ENCODE results near the gene ABCB9.

ABCB9 gene

GRCh38 chr12:122964439-122965257, 1.6 kb downstream of the ABCB9 start:
- DNase-seq (ENCODE audit: low spot score), result no peak
- no peak for FAIRE-seq

GRCh38 chr12:122963941-122964265, 2.4 kb downstream of the ABCB9 start:
- FAIRE-seq (no peak), DNase-seq (ENCODE audit: low spot score) (no peak)

DNA sequence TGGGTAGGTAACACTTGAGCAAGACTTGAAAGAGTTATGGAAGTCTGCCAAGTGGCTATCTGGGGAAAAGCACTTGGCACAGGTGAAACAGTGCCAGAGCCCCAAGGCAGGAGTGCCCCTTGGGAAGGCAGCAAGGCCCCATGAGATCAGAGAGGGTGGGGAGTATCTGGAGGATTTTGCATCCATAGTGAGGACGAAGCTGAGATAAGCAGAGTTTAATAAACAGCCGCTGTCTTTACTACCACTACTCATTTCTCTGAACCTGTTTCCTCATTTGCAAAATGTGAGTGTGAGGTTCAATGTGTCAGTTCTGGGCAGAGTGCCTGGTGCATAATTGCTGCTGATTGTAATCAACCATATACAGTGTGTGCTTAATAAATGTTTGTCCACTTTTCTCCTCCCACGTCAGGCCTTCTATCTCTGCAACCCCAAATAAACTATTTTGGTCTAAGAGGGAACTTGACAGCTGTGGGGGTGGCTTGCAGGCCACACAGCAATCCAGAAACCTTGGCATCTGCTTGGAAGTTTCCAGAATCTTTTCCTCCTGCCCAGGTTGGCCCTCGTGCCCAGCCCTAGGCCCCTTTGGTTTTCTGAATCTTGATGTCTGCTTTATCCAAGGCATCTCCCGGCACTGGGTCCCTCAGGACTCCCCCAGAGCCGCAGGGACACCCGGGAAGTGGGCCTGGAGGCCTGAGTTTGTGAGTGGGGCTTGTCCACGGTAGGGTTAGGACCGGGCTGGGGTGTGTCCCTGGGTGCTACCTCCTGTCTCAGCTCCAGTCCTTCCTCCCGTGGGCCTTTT, 4.5 kb downstream of the ABCB9 start:
- no peak for FAIRE-seq
- DNase-seq (ENCODE audit: low spot score), result no peak

DNA sequence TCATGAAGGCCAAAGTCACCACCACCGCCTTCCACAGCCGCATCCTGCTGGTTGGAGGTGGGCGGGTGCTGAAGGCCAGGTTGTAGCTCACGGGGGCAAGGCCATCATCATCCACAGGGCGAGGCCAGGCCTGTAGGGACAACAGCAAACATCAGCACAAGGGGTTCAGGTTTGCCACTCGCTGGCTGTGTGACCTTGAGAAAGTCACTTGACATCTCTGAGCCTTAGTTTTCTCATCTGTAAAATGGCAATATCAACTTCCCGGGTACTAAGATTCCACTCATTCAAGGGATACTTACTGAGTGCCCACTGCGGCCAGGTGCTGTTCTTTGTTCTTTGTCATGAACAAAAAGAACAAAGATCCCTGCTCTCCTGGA, 6.1 kb downstream of the ABCB9 start:
- FAIRE-seq (no peak), DNase-seq (ENCODE audit: low spot score) (no peak)

DNA sequence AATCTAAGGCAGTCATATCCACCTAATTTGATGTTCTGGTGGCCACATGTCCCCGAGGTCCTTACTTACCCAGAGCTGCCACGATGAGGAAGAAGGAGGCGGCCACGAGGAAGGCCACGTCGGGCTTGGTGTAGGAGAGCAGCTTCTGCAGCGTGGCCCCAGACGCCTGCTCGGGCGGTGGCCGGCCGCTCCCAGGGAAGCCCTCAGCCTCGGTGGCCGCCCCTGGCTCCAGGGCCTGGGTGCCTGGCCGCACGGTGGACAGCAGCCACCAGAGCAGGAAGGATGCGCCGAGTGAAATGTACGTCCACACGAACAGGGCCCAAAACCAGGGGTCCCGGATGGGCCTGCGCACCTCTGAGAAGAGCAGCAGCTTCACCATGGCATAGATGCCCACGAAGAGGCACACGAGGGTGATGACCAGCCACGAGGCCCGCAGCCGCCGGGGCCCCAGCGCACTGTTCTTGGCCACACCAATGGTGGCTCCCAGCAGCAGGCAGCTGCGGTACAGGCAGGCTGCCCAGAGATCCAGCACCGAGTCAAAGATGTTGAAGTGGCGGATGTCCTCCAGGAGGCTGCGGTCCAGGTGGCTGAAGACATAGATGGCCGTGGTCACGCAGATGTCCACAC, 6.6 kb downstream of the ABCB9 start:
- DNase-seq (ENCODE audit: low spot score) (no peak), FAIRE-seq (no peak)

DNA sequence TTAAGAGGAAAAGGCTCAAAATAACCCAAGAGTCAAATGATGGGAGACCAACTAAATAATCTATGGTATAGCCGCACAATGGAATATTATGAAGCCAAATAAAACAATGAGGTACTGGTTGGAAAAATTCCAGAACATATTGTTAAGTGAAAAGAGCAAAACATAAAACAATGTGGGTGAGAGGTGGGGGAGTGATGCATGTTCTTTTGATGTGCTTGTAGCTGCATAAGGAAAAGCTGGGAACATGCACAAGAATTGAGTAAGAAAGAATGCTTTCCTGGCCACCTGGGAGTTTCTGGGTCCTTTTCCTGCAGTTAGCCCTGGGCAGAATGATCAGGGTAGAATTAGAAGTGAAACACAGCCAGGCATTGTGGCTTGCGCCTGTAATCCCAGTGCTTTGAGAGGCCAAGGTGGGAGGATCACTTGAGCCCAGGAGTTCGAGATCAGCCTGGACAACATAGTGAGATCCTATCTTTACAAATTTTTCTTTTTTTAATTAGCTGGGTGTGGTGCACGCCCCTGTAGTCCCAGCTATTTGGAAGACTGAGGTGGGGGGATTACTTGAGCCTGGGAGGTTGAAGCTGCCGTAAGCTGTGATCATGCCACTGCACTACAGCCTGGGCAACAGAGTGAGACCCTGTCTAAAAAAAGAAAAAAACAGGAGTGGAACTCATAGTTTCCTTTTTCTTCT, 7.9 kb downstream of the ABCB9 start:
- DNase-seq (ENCODE audit: low spot score), result no peak
- FAIRE-seq, result no peak

- FAIRE-seq (no peak), DNase-seq (ENCODE audit: low spot score) (no peak)
Measured at GRCh38 chr12:122956035-122956434, 10.2 kb downstream of the ABCB9 start.

- FAIRE-seq (no peak), DNase-seq (ENCODE audit: low spot score) (no peak)
Measured at GRCh38 chr12:122955156-122955555, 11.1 kb downstream of the ABCB9 start.

DNA sequence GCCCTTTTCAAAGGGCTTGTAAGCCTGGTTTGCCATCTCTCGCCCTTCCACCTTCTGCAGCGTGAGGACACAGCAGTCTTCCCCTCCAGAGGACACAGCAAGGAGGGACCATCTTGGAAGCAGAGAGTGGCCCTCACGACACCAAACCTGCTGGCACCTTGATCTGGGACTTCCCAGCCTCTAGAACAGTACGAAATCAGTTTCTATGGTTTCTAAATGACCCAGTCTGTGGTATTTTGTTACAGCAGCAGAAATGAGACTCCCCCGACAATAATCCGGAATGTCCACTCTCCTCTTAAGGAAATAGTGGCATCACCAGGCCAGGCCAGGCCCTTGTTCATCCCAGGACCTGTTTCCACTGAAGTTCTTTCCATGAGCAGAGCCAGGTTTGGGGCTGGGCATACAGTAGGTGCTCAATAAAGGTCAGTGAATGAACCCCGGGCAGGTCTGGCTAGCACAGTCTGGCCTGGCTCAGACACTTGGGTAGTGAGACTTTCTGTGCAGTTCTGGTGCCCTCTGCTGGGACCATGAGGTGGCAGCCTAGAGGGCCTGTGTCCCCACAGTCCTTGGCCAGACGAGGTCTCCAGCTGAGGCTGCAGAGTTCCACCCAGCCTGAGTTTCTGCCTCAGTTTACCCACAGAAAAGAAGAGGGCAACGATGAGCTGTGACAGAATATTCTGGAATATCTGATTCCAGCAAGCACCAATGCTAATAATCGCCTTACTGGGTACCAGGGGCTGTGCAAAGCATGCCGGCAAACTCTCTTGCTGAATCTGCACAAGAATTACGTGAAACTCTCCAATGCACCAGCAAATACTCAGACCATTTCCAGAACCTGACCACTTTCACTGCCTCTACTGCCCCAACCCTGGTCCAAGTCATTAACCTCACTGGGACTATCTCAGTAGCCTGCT, 14.0 kb downstream of the ABCB9 start:
- FAIRE-seq (no peak), DNase-seq (ENCODE audit: low spot score) (peak; percentile 43)

DNA sequence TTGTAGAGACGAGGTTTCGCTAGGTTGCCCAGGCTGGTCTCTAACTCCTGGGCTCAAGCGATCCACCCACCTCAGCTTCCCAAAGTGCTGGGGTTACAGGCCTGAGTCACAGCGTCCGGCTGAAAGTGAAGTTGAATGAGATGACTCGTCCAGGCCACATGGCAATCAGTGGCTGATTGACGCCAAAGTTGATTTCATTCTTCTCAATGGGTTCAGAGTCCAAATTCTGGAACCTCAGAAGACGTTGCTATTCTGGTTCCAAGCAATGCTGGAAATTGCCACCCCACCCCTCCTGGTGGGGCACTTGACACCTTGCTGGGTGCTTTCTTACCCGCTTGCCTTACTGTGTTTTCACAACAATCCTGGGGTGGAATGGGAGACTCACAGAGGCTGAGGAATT, 14.9 kb downstream of the ABCB9 start:
- DNase-seq (ENCODE audit: low spot score) (peak; percentile 44), FAIRE-seq (peak; percentile 38)

DNA sequence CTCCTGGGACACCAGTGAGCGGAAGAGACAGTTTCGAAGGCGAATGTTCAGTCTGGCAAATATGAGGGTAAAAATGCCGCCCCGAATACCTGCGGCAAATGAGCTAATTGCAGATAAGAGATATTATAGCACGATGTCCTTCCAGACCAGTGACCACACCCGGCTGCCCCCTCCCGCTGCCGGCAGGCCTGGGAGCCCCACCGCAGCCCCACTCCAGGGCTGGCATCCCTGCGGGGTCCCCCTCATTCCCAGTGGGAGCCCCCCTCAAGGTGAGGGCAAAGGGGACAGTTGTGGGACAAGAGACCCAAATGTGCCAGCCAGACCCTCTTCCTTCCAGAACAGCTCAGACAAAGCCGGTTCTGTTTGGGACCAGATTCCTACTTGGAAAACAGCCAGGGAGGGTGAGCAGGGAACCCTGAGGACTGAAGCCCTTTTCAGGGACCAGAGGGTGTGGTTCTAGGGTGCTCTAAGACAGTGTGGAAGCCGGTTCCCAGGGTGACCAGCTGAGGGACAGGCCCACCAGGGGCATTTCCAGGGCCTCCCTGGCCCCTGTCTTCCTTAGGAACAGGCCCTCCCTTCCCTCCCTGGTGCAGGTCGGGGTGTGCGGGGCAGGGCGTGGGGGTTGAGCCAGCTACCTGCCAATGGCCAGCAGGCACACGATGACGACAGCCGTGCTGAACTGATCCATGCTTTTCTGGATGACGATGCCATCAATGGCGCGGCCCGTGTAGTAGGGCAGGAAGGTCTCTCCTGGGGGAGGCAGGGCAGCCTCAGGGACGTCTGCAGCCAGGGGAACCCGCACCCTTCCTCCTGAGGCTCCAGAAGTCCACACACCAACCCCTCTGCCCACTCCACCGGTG, 16.2 kb downstream of the ABCB9 start:
- FAIRE-seq (no peak), DNase-seq (ENCODE audit: low spot score) (no peak)

DNA sequence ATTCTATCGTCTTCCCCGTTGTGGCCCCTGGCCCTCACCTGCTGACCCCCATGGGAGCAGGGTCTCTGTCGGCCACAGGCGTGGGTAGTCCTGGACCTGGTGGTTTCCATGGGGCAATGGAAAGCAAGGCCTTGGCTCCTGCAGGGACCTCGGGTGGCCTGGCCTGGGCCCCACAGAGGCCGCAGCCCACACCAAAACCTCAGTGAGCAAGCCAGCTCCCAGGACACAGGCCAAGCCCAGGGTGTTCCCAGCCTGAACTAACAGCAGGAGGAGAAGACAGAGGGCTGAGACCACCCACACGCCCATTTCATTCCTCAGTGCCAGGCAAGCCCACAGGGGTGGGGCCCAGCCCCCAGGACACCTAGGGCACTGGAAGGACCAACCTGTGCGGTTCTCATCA, 16.9 kb downstream of the ABCB9 start:
- DNase-seq (ENCODE audit: low spot score), result no peak
- FAIRE-seq, result no peak

- FAIRE-seq (no peak), DNase-seq (ENCODE audit: low spot score) (no peak)
Measured at GRCh38 chr12:122948605-122949004, 17.7 kb downstream of the ABCB9 start.

DNA sequence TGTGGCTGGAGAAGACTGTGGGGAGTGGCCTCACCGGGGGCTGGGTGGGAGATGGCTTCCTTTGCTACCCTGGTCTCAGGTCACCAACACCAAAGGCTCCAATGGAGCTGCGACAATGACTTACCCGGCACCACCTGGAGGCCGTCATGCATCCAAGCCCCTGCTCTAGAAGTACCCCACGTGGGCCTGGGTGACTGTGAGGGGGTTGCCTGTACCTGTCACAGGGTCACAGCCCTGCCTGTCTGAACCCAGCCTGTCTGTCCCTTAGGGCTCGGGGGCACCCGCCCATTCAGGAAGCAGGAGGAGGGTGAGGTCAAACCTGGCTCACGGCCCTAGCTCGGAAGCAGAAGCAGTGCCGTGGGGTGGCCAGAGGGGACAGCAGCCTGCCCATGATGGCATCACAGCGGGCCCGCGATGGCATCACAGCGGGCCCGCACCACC, 18.9 kb downstream of the ABCB9 start:
- DNase-seq (ENCODE audit: low spot score) (no peak), FAIRE-seq (no peak)

DNA sequence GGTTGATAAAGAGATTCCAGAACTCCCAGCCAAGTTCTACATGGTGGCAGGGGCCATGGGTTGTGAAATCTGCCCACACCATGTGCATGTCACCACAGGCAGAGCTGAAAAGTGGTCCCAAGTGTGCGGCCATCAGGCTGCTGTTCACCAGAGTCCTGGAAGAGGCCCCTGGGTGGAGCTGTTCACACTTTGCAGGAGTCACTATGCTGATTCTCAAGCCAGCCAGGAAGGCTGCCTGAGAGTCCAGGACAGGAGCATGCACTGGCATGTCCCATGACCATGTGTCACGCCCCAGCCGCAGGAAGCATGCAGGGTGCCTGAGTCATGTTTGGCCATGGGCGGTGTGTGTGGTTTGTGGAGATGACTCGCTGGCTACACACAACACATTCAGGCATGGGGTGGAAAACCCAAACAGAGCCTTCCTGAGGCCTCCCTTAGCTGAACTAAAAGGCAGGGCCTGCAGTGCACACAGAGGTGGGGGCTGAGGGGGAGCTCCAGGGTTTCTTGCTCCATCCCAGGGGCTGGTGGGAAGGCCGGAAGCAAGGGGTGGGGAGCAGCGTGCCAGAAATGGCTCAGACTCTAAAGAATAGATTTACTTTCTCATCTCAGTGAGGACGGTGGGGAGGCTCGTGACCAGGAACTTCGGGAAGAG, 19.4 kb downstream of the ABCB9 start:
- FAIRE-seq (peak; percentile 94), DNase-seq (ENCODE audit: low spot score) (peak; percentile 96)

GRCh38 chr12:122944605-122945592, 21.4 kb downstream of the ABCB9 start:
- DNase-seq (ENCODE audit: low spot score), result peak; percentile 35
- no peak for FAIRE-seq

- no peak for DNase-seq (ENCODE audit: low spot score)
- no peak for FAIRE-seq
Measured at GRCh38 chr12:122943196-122943595, 23.1 kb downstream of the ABCB9 start.

GRCh38 chr12:122942637-122943036, 23.6 kb downstream of the ABCB9 start:
- DNase-seq (ENCODE audit: low spot score) (peak; percentile 10), FAIRE-seq (no peak)

All from RCC 7860 (cell line).